Loucy (cell line): ENCODE results near the gene MRPL50.

ENCODE experiments used
- H2AFZ ChIP-seq: fragments of 200-600 bp; sonication (generic); 2 replicates; pipeline ENCODE4 v1.6.0; 2016; ENCODE audit warnings: antibody characterized with exemption, mild to moderate bottlenecking, low read length, moderate library complexity
- H3F3A ChIP-seq: fragments of 200-600 bp; 2 replicates; pipeline ENCODE4 v1.6.0; 2016; ENCODE audit warnings: antibody characterized with exemption, low read depth, mild to moderate bottlenecking
- H3K27me3 ChIP-seq: fragments of 200-600 bp; sonication (generic); 2 replicates; pipeline ENCODE4 v1.6.1; 2014; ENCODE audit warnings: low read length, mild to moderate bottlenecking; ENCODE audit not compliant: insufficient read depth, poor library complexity, severe bottlenecking
- H3K36me3 ChIP-seq: fragments of 200-600 bp; sonication (generic); 2 replicates; pipeline ENCODE4 v1.6.1; 2016; ENCODE audit warnings: low read length; ENCODE audit not compliant: insufficient read depth
- H3K4me1 ChIP-seq: fragments of 200-600 bp; sonication (generic); 2 replicates; pipeline ENCODE4 v1.5.1; 2014; ENCODE audit warnings: low read length, mild to moderate bottlenecking; ENCODE audit not compliant: insufficient read depth, poor library complexity, severe bottlenecking
- H3K4me2 ChIP-seq: fragments of 200-600 bp; sonication (generic); 2 replicates; pipeline ENCODE4 v1.6.0; 2014; ENCODE audit warnings: antibody characterized with exemption, low read length, low read depth, mild to moderate bottlenecking; ENCODE audit not compliant: poor library complexity, severe bottlenecking
- H3K4me3 ChIP-seq: fragments of 200-600 bp; sonication (generic); 2 replicates; pipeline ENCODE4 v1.5.1; 2014; ENCODE audit warnings: low read length, mild to moderate bottlenecking, mixed read lengths; ENCODE audit not compliant: poor library complexity, severe bottlenecking
- H3K79me2 ChIP-seq: fragments of 200-600 bp; sonication (generic); 2 replicates; pipeline ENCODE4 v1.6.1; 2014; ENCODE audit warnings: low read length; ENCODE audit not compliant: insufficient read depth
- H3K9ac ChIP-seq: fragments of 200-600 bp; sonication (generic); 2 replicates; pipeline ENCODE4 v1.6.0; 2014; ENCODE audit warnings: mild to moderate bottlenecking, low read depth, low read length, moderate library complexity; ENCODE audit not compliant: poor library complexity, severe bottlenecking
- H3K9me2 ChIP-seq: fragments of 200-600 bp; sonication (generic); replicated peaks from 2 replicates; pipeline ENCODE4 v1.6.1; 2016; ENCODE audit warnings: low read depth, low read length, mixed read lengths
- H3K9me3 ChIP-seq: fragments of 200-600 bp; sonication (generic); 2 replicates; pipeline ENCODE4 v1.6.1; 2014; ENCODE audit warnings: mild to moderate bottlenecking, antibody characterized with exemption, low read length, low read depth; ENCODE audit not compliant: insufficient read depth
- H4K20me1 ChIP-seq: fragments of 200-600 bp; sonication (generic); 2 replicates; pipeline ENCODE4 v1.6.0; 2014; ENCODE audit warnings: antibody characterized with exemption, low read length, mild to moderate bottlenecking; ENCODE audit not compliant: insufficient read depth, poor library complexity, severe bottlenecking
- CTCF ChIP-seq: fragments of 200-600 bp; sonication (generic); conservative IDR thresholded peaks from 2 replicates; pipeline ENCODE4 v1.5.1; 2014; ENCODE audit warnings: mild to moderate bottlenecking, antibody characterized with exemption, low read length
- EZH2phosphoT487 ChIP-seq: fragments of 200-600 bp; IDR thresholded peaks from 2 replicates; pipeline ENCODE4 v1.6.1; 2018; ENCODE audit warnings: antibody characterized with exemption, mild to moderate bottlenecking, moderate library complexity, borderline replicate concordance

The MRPL50 gene

GRCh38 chr9:101414839-101415238, 16.4 kb upstream of the MRPL50 start:
- H3K36me3 ChIP-seq: no peaks in the 10 kb centered on the region
- no peaks in the 10 kb centered on the region for H3F3A ChIP-seq
- H3K79me2 ChIP-seq: no peaks in the 10 kb centered on the region
- no peaks in the 10 kb centered on the region for H3K9me3 ChIP-seq
- H3K9me2 ChIP-seq: no peaks in the 10 kb centered on the region
- no peak overlapping the region for H2AFZ ChIP-seq
- no peak for TF ChIP-seq EZH2phosphoT487
- H4K20me1 ChIP-seq: no peaks in the 10 kb centered on the region
- H3K4me3 ChIP-seq: no peak overlapping the region
- no peaks in the 10 kb centered on the region for H3K27me3 ChIP-seq
- no peak overlapping the region for H3K4me2 ChIP-seq
- no peak overlapping the region for H3K9ac ChIP-seq
- no peaks in the 10 kb centered on the region for H3K4me1 ChIP-seq

- Histone ChIP-seq H3K27me3 (no peaks in the 10 kb centered on the region), H3K4me2 (no peak overlapping the region), H3K9me3 (peaks cover 25% of the 10 kb centered on the region; the same call in 1 of the 2 replicates), H3K79me2 (no peaks in the 10 kb centered on the region), H2AFZ (no peak overlapping the region), H4K20me1 (no peaks in the 10 kb centered on the region), H3K4me3 (no peak overlapping the region), H3K9ac (no peak overlapping the region), H3K36me3 (peaks cover 37% of the 10 kb centered on the region), H3K4me1 (no peaks in the 10 kb centered on the region), H3K9me2 (no peaks in the 10 kb centered on the region), H3F3A (no peaks in the 10 kb centered on the region)
- TF ChIP-seq EZH2phosphoT487 (no peak), CTCF (no peak)
Observed at GRCh38 chr9:101409079-101409477, 10.7 kb upstream of the MRPL50 start.

GRCh38 chr9:101408374-101409078, 10.1 kb upstream of the MRPL50 start:
- Histone ChIP-seq H2AFZ (no peak overlapping the region), H3F3A (no peaks in the 10 kb centered on the region), H3K4me2 (no peak overlapping the region), H3K4me1 (no peaks in the 10 kb centered on the region), H3K9me3 (peaks cover 25% of the 10 kb centered on the region; the same call in 1 of the 2 replicates), H3K36me3 (peaks cover 43% of the 10 kb centered on the region), H3K27me3 (no peaks in the 10 kb centered on the region), H3K4me3 (no peak overlapping the region), H3K79me2 (no peaks in the 10 kb centered on the region), H4K20me1 (no peaks in the 10 kb centered on the region), H3K9me2 (no peaks in the 10 kb centered on the region), H3K9ac (no peak overlapping the region)
- TF ChIP-seq EZH2phosphoT487: no peak

- peaks cover 15% of the 10 kb centered on the region; the same call in 1 of the 2 replicates for H3K9me3 ChIP-seq
- peaks cover 17% of the 10 kb centered on the region for H4K20me1 ChIP-seq
- no peak overlapping the region for H2AFZ ChIP-seq
- no peak for TF ChIP-seq EZH2phosphoT487
- TF ChIP-seq CTCF: no peak
- H3K4me2 ChIP-seq: peak overlapping the region; percentile 87
- H3K36me3 ChIP-seq: peaks cover 37% of the 10 kb centered on the region
- no peaks in the 10 kb centered on the region for H3F3A ChIP-seq
- no peaks in the 10 kb centered on the region for H3K9me2 ChIP-seq
- peaks cover 38% of the 10 kb centered on the region for H3K4me1 ChIP-seq
- peaks cover 38% of the 10 kb centered on the region for H3K79me2 ChIP-seq
- H3K27me3 ChIP-seq: no peaks in the 10 kb centered on the region
- peak overlapping the region; percentile 42 for H3K4me3 ChIP-seq
- H3K9ac ChIP-seq: no peak overlapping the region
Observed at GRCh38 chr9:101403516-101404285, 5.3 kb upstream of the MRPL50 start.
